BLaER1 (cell line): ENCODE data around the gene TRIM10.
A peak's percentile ranks its signal among the peaks of the same experiment; 100 is the strongest.

Experiments
- H3K27ac ChIP-seq: shearing (Covaris generic); formaldehyde crosslinking; 2 replicates; pipeline ENCODE4 v1.8.1; 2022
- H3K27me3 ChIP-seq: shearing (Covaris generic); formaldehyde crosslinking; 2 replicates; pipeline ENCODE4 v1.8.1; 2022
- H3K36me3 ChIP-seq: shearing (Covaris generic); formaldehyde crosslinking; 2 replicates; pipeline ENCODE4 v1.8.1; 2022
- H3K4me1 ChIP-seq: shearing (Covaris generic); formaldehyde crosslinking; 2 replicates; pipeline ENCODE4 v1.8.1; 2022
- H3K4me2 ChIP-seq: shearing (Covaris generic); formaldehyde crosslinking; 2 replicates; pipeline ENCODE4 v1.8.1; 2022
- H3K4me3 ChIP-seq: shearing (Covaris generic); formaldehyde crosslinking; 2 replicates; pipeline ENCODE4 v1.8.1; 2022
- H3K9ac ChIP-seq: shearing (Covaris generic); formaldehyde crosslinking; 2 replicates; pipeline ENCODE4 v1.8.1; 2022
- H3K9me3 ChIP-seq: shearing (Covaris generic); formaldehyde crosslinking; 2 replicates; pipeline ENCODE4 v1.8.1; 2022
- H4K20me1 ChIP-seq: shearing (Covaris generic); formaldehyde crosslinking; 2 replicates; pipeline ENCODE4 v1.8.1; 2022
- Cebpa-rat ChIP-seq: shearing (Covaris generic); IDR thresholded peaks from 2 replicates; pipeline ENCODE4 v1.8.1; 2022

TRIM10 gene

DNA sequence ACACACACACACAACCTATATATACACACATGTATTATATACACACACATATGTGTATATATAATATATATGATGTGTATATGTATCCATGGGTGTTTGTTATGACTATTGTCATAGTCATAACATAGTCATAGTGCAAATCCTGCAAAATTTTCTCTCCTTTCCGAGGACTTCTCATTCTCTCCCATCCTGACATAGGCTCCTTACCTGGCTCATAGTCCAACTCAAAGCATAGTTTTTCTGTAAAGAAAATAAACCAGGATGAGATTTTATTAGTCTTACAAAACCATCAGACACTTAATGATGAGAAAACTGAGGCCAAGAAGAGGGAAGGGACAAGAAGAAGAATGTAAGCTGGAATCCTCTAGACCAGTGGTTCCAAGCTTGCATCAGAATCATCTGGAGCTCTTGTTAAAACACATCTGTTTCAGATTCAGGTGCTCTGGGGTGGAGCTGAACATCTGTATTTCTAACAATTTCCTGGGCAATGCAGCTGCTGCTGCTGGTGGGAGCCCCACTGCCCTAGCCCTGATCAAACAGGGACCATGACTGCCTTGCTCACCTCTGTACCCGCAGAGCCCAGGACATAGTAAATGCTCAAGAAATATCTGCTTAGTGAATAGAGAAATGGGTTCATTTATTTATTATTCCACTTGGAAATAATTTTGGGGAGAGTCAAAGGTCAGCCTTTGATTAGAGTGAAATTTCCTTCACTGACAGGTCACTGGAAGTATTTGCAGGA, 5.3 kb downstream of the TRIM10 start:
- no peak overlapping the region for H3K27ac ChIP-seq
- no peak overlapping the region for H3K4me3 ChIP-seq
- H3K9me3 ChIP-seq = no peaks in the 10 kb centered on the region
- H3K36me3 ChIP-seq = no peaks in the 10 kb centered on the region
- H3K4me2 ChIP-seq = no peak overlapping the region
- no peak for TF ChIP-seq Cebpa-rat
- H3K9ac ChIP-seq = no peak overlapping the region
- H3K27me3 ChIP-seq = no peaks in the 10 kb centered on the region
- H3K4me1 ChIP-seq = peaks cover 5% of the 10 kb centered on the region
- no peaks in the 10 kb centered on the region for H4K20me1 ChIP-seq

DNA sequence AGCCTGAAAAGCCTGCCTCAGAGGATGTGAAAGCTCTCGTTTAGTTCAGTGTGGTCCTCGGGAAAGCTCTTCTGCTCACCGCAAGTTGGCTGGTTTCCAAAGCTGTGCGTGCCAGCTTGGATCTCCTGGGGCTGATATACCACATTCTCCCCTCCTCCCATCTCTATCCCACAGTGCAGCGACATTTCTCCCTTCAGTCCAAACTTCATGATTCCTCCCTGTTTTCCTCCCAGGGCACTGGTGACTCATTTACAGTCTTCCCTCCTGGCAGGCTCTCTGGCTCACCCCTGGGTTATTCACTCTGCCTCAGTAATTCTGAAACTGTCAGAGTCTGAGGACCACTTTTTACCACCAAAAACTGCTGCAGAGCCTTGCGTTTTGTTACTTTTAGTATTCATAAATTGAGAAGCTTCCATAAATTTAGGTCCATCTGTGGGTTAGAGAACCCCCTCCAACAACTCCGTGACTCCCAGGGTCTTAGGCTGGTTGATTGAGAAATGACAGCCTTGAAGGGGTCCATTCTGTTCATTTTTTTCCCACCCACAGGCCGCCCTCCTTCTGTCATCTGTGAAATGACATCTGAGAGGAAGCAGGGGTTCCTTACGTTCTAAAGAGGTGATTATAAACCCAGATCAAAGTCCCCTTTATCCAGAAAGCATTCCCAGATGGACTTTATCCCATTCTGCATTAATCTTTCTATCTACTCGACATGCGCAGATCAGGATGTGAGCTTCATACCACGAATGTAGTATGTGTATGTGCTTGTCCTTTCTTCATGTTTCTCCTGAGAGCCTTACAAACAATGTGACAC, 6.1 kb downstream of the TRIM10 start:
- Histone ChIP-seq H3K36me3 (no peaks in the 10 kb centered on the region), H3K4me3 (no peak overlapping the region), H3K27ac (no peak overlapping the region), H3K4me2 (no peak overlapping the region), H3K9ac (no peak overlapping the region), H3K27me3 (no peaks in the 10 kb centered on the region), H3K4me1 (peaks cover 5% of the 10 kb centered on the region), H3K9me3 (no peaks in the 10 kb centered on the region), H4K20me1 (no peaks in the 10 kb centered on the region)
- no peak for TF ChIP-seq Cebpa-rat

DNA sequence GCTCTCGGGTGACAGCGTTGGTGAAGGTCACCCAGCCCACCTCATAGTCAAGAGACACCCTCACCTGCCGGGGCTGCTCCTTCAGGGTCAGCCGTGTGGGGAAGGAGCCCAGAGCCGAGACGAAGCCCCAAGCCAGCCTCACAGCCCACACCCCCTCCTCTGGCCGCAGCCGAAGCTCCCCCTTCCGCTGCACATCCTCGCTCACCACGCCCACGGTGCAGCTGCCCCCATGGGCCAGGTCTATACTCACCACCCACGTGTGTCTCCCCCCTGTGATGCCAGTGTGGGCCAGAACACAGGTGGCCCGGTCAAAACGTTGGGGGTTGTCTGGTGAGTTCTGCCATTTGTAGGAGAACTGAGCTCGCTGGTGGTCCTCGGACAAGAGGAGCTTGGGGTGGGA, 7.0 kb downstream of the TRIM10 start:
- H3K9me3 ChIP-seq = no peaks in the 10 kb centered on the region
- H3K36me3 ChIP-seq = no peaks in the 10 kb centered on the region
- no peaks in the 10 kb centered on the region for H4K20me1 ChIP-seq
- TF ChIP-seq Cebpa-rat = no peak
- H3K4me2 ChIP-seq = no peak overlapping the region
- no peak overlapping the region for H3K4me3 ChIP-seq
- no peaks in the 10 kb centered on the region for H3K27me3 ChIP-seq
- no peak overlapping the region for H3K27ac ChIP-seq
- peaks cover 5% of the 10 kb centered on the region for H3K4me1 ChIP-seq
- H3K9ac ChIP-seq = no peak overlapping the region

DNA sequence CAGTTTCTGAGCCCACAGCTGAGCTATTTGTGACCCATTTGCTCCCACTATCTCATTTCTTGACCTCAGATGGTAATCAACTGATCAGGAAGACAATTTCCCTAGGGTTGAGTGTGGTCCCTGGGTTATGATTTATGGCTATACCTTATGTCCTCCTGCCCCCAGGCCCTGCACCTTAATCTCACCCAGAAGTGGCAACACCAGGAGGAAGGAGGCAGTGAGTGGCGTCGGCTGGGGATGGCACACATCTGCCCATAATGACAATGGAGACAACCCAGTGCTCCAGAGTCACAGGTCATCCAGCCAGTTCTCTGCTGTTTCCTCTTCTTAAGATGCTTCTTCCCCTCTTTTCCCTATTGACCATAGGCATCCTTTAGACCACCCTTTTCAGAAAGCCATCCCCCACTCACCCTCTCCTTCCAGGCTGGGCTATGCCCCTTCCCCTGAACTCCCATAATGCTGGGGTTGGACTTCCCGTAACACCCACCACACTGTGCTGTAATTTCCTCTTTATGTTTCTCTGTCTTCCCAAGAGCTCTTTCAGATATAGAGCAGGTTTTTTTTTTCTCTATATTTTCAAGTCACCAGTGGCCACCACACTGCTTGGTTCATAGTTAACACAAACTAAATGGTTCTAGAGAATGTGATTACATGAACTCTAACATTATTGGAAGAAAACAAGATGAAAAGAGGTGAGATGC, 8.0 kb downstream of the TRIM10 start:
- no peak overlapping the region for H3K9ac ChIP-seq
- no peak for TF ChIP-seq Cebpa-rat
- peaks cover 5% of the 10 kb centered on the region for H3K4me1 ChIP-seq
- H3K36me3 ChIP-seq = no peaks in the 10 kb centered on the region
- no peaks in the 10 kb centered on the region for H3K27me3 ChIP-seq
- H3K9me3 ChIP-seq = no peaks in the 10 kb centered on the region
- H3K4me2 ChIP-seq = no peak overlapping the region
- H3K4me3 ChIP-seq = no peak overlapping the region
- H4K20me1 ChIP-seq = no peaks in the 10 kb centered on the region
- H3K27ac ChIP-seq = no peak overlapping the region

DNA sequence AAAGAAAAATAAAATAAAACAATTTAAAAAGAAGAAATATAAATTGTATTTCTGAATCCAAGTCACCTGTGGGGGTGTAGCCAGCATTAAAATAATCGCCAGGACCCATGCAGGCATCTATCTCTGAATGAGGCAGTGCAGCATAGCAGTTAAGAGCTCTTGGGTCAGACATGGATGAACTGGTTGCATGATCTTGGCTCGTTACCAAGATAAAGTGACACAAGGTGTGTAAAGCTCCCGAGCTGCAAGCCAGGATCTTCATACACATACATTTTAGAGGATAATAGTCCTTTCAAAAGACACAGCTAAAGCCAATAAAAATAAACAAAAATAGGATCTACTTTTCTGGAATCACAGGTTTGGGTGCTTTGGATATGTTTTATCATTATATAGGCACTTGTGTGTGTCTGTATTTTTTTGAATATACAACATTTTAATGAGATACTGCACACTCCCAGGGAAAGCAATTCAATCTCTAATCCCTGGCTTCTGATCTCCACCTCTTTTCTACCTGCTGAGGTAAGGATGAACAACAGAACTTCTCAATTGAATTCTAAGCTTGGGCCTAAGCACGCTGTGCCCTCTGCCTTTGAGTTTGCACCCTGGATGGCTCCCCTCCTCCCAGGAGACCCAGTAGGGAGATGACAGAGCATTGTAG, 8.9 kb downstream of the TRIM10 start:
- no peaks in the 10 kb centered on the region for H3K27me3 ChIP-seq
- H4K20me1 ChIP-seq = no peaks in the 10 kb centered on the region
- H3K9ac ChIP-seq = no peak overlapping the region
- no peaks in the 10 kb centered on the region for H3K9me3 ChIP-seq
- no peak for TF ChIP-seq Cebpa-rat
- peaks cover 13% of the 10 kb centered on the region for H3K4me1 ChIP-seq
- H3K4me3 ChIP-seq = no peak overlapping the region
- no peak overlapping the region for H3K27ac ChIP-seq
- no peak overlapping the region for H3K4me2 ChIP-seq
- no peaks in the 10 kb centered on the region for H3K36me3 ChIP-seq

DNA sequence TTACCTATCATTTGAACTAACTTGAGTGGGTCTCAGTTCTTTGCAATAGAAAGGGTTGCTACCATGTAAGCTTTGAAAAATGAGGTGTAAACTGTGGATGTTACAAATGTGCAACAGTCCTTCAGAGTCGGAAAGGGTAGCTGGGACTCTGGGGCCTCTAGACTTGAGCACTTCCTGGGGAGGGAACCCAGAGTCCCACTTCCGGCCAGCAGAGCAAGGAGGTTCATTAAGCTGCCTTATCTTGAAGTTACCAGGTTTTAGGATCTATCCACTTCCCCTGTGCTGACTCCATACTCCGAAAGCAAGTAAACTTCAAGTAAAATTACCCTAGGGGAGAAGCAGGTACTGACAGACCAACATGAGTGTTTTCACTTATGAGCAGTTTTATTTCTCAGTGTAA, 9.4 kb downstream of the TRIM10 start:
- Histone ChIP-seq H4K20me1 (no peaks in the 10 kb centered on the region), H3K27me3 (no peaks in the 10 kb centered on the region), H3K4me1 (peaks cover 18% of the 10 kb centered on the region), H3K4me2 (0 out of 2 replicates have a peak overlapping the region, but pooled peaks have one; percentile 24), H3K9me3 (no peaks in the 10 kb centered on the region), H3K4me3 (no peak overlapping the region), H3K27ac (no peak overlapping the region), H3K9ac (no peak overlapping the region), H3K36me3 (no peaks in the 10 kb centered on the region)
- no peak for TF ChIP-seq Cebpa-rat

DNA sequence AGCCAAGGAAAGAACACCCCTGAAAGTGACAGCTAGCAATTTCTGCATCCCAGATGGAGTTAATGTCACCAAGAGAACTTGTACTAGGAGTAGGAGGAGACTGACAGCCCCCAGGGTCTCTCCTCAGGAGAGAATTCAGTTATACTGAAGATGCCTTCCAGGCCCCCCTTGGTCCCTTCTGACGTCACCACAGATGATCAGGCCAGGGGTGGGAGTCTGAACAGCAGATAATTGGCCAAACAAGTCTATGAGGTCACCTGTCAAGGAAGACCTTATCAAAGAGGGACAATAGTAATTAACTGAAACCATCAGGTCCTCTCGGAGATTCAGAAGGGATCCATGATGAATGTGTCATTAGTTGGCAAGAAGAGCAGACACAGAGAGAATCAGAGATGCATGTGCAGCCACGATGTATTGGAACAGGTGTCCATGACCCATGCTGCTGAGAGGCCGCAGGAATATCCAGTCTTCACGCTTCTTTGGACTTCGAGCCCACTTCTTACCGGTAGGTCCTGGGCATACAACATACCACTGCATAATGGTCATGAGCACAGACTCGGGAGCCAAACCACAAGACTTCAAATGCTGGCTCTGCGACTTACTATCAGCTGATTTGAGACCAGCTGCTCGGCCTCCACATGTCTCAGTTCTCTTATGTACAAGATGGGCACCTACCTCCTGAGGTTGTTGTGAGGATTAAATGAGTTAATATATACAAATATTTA, 10.2 kb downstream of the TRIM10 start:
- Histone ChIP-seq H3K36me3 (no peaks in the 10 kb centered on the region), H3K4me2 (no peak overlapping the region), H3K27ac (no peak overlapping the region), H3K27me3 (no peaks in the 10 kb centered on the region), H3K4me3 (no peak overlapping the region), H3K9me3 (no peaks in the 10 kb centered on the region), H3K9ac (no peak overlapping the region), H4K20me1 (no peaks in the 10 kb centered on the region), H3K4me1 (peaks cover 21% of the 10 kb centered on the region)
- no peak for TF ChIP-seq Cebpa-rat

DNA sequence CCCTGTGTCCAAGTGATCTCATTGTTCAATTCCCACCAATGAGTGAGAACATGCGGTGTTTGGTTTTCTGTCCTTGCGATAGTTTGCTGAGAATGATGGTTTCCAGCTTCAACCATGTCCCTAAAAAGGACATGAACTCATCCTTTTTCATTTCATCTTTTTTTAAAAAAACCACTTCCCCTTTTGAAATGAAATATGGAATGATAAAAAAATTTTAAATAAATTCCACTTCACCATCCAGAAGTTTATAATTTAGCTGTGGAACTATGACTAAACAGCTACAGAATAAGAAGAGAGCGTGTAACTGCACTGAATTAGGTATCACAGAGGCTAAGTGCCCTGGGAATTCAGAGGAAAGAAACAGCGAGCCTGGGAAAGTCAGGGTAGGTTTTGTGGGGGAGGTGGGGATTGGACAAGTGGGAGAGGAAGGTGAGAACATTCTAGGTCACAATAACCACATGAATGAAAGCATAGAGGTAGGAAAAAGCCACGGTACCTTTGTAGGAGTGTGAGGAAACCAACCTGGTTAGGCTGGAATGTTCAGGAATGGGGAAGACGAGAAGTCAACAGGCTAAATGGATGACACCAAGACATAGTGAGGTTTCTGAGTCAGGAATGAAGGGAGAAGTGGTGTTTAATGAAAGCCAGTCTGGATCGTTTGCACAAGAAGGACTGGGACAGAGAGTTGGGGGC, 11.0 kb downstream of the TRIM10 start:
- Histone ChIP-seq H3K9ac (no peak overlapping the region), H3K4me2 (no peak overlapping the region), H4K20me1 (no peaks in the 10 kb centered on the region), H3K27me3 (no peaks in the 10 kb centered on the region), H3K9me3 (no peaks in the 10 kb centered on the region), H3K27ac (no peak overlapping the region), H3K4me1 (peaks cover 22% of the 10 kb centered on the region), H3K4me3 (no peak overlapping the region), H3K36me3 (no peaks in the 10 kb centered on the region)
- TF ChIP-seq Cebpa-rat = no peak

DNA sequence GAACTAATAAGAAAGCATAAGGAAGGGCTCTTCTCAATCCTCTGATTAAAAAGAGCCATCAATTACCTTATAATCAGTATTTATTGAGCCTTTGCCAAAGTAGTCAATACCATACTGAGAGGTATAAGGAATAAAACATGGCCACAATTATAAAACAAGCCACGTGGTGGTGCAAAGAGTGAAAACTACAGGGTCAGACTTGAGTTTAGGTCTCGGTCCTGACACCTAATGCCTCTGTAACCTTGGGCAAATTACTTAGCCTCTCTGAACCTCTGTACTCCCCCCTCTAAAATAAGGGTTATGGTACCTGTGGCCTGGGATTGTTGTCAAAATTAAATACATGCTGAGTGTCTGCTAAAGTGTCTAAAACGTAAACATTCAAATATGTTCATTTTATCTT, 11.8 kb downstream of the TRIM10 start:
- Histone ChIP-seq H3K9ac (no peak overlapping the region), H4K20me1 (no peaks in the 10 kb centered on the region), H3K9me3 (no peaks in the 10 kb centered on the region), H3K36me3 (no peaks in the 10 kb centered on the region), H3K4me1 (peaks cover 22% of the 10 kb centered on the region), H3K27ac (no peak overlapping the region), H3K4me3 (no peak overlapping the region), H3K4me2 (no peak overlapping the region), H3K27me3 (no peaks in the 10 kb centered on the region)
- TF ChIP-seq Cebpa-rat = no peak
